Stimulated activated CD8-positive, alpha-beta memory T cell treated with anti-CD3 and anti-CD28 coated beads, Interleukin-2, amount 100 ng/mL, for 1 hour (primary cell): ENCODE data around the gene STK32C.
"Not testable (repeated sequence)": the region's sequence is repeated elsewhere in the genome, so short reads cannot be mapped to it uniquely, and the experiment has no call there.

Experiments
- DNase-seq, 2 donors: peaks; one replicate each; pipeline ENCODE4 v3.0.0-alpha.2; 2020; ENCODE audit warnings: low read depth in 2 of 2

STK32C gene

DNA sequence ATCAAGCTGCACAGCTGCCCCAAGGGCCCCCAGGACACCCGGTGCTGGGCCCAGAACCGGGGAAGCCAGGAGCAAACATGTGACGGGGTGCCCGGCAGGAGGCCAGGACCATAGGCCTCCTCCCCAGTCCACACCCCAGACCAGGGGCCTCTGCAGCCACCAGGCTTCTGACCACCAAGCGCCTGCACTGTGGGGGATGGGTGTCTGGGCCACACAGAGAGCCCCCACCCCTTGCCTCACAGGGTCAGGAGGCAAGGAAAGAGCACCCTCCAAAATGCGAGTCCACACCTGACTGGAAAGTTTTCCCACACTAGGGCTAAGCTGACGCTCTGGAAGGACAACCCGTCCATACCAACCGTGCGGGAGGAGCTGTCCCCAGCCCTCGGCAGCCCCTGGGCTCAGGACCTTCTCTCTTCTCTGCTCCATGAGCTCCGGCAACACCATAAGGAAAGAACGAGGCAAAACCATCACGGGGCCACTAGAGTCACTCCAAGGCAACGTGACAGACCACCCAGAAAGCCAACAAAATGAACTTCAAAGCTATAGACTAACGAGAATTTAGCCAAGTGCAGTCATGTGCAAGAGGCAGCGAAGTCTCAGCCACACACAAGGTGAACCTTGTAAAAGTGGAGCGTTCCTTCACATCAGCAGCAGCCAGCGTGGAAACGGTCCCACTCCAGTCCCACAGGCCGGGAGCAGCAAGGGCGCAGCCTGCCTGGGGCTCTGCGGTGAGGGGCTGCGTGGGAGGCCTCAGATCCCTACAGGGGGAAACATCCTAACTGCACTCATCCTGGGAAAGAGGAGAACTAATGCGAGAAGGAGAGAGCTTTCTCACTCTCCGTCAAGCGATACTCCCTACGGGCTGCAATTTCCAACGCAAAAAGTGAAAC, 5.1 kb downstream of the STK32C start:
- no peak for DNase-seq

DNA sequence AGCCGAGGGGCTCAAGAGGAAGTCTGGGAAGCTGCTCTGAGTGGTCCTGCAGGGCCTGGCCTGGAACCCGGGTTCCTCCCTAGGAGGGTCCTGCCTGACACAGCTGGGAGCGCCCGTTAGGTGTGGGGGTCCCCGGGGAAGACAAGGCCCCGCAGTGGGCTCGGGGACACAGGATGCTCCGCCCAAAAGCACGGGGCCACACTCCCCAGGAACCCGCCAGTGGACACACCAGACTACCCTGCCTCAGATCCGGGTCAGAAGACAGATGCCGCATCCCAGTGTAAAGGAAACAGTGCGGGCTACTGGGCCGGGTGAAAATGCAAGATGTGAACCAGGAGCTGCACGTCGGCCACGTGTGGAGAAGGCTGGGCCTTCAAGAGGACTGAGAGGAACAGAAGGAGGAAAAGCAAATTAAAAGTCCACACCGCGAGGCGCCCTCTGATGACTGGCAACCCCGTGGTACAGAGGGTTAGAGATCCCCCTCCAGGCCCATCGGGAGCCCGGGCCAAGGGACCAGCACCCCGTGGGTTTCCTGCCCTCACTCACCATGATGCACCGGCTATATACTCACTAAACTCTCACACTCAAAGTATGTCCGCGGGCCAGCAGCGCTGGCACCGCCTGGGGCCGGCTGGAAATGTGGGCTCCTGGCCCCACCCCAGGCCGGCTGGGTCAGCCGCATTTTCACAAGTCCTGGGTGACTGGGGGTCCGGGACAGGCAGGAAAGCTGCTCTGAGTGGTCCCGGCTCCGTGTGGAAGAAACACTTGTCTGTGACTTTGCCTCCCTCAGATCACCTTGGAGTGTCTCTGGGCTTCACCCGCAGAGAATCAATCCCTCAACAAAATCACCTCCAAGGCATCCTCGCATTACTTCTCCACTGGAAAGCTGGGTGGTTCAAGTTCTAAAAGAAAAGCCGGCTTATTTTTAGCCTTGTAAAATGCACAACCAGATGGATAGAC, 6.1 kb downstream of the STK32C start:
- DNase-seq = no peak

DNA sequence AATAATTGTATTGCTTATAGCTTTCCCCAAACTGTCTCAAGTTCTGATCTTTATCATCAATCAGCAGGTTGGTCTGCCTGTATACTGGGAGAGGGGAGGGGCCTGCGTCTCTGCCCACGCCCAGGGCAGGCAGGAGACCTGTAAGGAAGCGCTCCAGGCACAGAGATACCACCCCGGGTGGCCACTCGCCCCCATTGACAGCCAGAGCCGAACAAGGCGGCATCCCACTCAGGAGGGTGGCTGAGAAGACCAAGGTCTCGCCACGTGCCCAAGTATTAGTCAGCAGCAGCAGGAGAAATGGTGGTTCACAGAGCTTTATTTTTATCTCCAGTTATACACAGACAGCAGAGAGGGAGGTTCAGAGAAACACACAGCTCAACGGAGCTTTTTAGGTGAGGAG, 7.2 kb downstream of the STK32C start:
- no peak for DNase-seq

DNA sequence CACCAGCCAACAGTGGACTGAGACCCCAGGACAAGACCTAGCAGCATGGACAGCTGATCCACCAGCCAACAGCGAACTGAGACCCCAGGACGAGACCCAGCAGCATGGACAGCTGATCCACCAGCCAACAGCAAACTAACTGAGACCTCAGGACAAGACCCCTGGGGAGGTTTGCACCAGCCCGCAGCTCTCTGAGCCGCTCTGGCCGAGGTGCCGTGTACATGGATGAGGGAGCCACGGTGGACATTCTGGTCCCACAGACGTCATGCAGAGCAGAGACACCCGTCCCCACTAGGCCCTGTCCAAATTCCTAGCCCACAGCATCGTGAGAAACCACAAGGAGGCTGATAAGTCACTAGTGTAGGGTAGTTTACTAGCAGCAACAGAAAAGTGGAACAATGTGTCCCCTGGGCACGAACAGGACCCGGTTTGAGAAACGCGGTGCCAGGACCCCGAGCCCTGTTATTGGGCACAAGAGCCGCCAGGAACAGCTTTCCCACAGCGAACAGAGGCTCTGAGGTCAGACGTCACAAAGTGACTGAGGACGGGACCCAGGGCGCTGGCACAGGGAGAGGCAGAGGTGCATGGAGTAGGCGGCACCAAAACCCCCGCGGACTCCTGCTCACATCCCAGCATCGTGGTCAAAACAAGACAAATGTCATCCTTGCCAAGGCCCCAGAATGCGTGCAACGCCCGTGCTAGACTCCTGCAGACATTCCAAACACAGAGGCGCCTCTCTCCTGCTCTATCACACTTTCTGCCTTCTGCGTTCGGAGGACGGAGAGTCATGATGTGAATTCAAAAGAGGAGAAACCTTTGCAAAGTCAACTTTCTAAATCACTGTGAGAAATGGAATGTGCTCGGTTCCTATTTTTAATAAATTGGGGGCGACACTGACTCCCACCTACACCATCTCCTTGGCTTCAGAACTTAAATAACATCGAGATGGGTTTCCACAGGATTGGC, 8.1 kb downstream of the STK32C start:
- DNase-seq = no peak

DNA sequence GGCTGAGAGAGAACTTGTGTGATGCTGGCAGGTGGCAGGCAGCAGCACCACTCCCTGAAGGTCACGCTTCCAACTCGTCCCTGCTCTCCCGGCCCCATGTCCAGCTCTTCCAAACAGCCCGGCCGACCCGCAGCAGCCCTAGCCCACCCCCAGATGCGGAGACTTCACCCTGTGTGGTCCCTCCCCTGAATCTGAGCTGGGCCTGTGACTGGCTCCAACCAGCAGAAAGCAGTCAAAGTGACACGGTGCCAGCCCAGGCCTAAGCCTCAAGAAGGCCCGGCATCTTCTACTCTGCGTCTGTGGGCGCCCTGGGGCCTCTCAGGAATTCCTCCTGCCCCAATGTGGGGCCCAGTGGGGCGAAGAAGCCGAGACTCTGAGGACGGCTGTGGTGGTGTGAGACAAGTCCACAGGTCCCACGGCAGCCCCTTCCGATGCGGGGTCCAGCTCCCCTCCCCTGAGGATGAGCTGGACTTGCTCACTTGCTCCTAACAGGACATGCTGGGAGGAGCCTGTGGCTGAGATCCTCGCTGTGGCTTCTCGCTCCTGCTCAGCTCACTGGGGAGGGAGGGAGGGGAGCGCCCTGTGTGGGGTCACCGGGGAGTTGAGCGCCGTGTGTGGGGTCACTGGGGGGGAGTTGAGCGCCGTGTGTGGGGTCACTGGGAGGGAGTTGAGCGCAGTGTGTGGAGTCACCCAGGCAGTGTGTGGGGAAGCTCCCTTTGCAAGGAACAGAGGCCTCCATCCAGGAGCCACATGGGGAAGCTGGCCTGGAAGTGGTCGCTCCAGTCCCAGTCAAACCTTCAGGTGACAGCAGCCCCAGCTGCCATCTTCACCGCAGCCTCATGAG, 9.5 kb downstream of the STK32C start:
- no peak for DNase-seq

DNA sequence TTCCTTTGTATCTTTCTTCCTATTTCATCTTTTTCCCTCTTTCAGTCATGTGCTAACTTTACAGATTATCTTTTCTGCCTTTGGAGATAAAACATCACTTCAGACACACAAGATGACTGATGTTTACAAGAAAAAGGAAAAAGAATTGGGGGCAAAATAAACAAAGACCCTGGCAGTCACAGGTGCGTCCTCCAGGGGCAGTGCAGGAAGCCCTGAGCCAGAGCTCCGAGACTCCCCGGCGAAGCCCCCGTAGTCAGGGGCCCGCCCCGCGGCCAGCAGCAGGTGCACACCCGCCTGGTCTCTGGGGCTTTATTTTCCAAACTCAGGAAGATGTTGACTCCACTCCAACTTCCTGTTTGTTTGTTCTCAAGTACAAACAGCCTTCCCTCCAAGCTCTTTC, 10.2 kb downstream of the STK32C start:
- DNase-seq = no peak

DNA sequence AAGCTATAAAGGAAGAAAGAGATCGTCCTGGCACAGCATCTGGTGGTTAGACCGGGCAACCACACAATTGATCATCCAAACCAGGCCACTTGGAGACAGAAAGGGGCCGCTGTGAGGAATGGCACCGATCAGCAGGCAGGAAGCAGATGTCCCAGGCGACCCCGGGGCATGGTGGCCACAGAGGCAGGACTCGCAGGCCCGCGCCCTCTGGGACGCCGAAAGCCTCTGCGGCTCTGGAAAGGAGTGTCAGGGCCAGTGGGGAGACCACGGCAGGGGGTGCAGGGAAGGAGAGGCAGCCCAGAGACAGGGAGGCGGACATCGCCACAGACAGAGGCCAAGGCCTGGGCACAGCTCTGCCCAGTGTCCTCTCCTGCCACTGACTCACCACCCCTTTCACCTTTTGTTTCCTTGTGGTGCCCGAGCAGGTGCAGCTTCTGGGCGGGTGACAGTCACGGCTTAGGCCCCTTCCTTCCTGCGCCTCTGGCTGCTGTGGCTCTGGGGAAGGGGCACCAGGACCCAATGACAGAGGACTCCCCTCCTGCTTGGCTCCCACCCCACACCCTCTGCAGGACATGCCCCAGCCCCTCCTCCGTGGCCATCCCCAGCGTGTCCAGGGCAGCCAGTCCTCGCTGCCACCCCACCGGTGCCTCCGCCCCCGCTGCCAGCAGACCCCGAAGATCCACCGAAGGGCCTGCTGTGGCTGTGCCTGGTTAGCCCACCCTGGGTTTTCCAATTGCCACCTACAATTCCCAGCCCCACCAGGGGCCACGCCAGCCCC, 10.9 kb downstream of the STK32C start:
- DNase-seq = no peak

DNA sequence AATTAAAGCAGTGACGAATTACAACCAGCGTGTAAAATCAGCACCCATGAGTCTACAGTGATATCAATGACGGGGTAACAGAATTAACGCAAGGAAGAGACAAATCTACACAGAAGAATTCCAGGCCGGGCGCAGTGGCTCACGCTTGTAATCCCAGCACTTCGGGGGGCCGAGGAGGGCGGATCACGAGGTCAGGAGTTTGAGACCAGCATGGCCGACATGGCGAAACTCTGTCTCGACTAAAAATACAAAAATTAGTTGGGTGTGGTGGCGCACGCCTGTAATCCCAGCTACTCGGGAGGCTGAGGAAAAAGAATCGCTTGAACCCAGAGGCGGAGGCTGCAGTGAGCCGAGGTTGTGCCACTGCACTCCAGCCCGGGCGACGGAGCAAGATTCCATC, 12.3 kb downstream of the STK32C start:
- not testable (repeated sequence) for DNase-seq

DNA sequence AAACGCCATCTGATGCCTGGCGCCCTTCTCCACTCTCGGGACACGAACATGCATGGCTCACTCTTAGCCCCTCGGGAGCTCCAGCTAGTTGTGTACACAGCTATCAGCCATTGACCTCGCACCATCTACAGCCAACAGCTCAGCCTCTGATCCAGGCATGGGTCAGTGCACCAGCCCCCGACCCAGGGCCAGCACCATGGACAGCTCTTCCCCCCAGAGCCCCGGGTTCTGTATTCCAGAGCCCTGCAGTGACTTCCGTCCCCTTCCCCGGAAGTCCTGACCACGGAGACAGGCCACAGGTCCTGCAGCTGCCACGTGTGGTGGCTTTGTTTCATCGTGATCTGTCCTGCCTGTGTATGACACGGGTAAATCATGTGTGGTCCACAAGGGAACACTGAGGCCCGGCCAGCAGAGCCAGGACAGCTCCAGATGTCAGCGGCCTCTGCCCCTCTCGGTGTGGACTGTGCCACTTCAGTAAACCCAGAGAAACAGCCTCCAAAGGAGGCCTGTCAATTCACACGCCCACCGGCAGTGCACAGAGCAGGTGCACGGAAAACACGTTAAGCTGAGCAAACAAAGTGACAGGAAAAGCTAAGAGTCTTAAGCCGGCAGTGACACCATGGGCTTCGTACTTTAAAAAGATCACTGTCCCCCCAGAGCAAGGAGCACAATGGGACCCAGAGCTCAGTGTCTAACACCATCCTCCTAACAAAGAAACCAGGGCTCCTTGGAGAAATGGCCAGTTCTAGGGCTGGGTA, 13.0 kb downstream of the STK32C start:
- DNase-seq = no peak

DNA sequence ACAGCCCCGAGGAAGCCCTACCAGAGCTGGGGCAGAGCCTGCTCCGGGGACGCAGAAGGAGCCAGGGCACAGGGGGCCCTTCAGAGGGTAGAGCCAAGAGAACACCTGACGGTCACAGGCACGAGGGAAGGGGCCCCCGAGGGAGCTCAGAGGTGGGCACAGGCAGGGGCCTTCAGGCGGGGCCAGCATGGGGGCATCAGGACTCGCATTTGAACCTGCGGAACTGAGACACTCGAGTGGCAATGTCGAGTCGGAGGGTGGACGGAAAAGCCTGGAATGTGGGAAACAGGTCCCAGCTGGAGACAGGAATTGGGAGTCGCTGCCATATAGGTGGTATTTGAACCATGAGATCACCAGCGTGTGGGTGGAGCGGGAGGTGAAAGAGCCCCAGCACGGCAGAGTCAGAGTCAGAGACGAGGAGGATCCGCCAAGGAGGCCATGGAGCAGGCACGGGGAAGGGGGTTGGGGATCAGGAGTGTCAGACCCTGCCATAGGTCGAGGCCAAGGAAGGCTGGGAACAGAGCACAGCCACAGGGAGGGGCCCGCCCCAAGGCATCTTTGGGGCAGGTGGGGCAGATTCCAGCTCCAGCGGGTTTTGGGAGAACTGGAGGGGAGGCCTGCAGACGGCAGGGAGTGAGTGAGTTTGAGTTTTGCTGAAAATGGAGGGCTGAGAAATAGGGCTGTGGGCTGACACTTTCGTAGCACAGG, 13.8 kb downstream of the STK32C start:
- no peak for DNase-seq

DNA sequence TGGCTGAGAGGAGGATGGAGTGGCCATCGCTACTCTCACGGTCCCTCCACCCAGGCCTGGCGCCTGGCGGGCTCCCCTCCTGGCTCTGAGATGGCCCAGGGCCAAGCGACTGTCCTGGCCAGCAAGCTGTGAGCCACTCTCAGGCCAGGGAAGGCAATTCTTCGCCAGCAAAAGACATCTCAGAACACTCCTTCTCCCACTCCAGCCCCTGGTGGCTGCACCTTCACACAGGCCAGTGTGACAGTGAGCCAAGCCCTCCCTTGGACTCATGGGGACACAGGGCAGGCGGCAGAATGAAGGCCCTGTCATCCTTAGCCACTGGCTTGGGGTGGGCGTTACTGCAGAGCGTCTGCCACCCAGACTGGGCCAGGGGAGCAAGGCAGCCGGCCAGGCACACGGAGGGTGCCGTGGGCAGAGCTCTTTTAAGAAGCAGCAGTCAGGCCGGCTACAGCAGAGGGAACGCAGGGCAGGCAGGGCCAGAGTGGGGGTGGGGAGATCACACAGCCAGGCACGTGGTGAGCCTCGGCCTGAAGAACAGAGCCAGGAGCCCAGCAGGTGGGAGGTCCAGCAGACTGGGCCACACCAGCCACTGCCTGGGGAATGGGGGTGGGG, 14.4 kb downstream of the STK32C start:
- no peak for DNase-seq

DNA sequence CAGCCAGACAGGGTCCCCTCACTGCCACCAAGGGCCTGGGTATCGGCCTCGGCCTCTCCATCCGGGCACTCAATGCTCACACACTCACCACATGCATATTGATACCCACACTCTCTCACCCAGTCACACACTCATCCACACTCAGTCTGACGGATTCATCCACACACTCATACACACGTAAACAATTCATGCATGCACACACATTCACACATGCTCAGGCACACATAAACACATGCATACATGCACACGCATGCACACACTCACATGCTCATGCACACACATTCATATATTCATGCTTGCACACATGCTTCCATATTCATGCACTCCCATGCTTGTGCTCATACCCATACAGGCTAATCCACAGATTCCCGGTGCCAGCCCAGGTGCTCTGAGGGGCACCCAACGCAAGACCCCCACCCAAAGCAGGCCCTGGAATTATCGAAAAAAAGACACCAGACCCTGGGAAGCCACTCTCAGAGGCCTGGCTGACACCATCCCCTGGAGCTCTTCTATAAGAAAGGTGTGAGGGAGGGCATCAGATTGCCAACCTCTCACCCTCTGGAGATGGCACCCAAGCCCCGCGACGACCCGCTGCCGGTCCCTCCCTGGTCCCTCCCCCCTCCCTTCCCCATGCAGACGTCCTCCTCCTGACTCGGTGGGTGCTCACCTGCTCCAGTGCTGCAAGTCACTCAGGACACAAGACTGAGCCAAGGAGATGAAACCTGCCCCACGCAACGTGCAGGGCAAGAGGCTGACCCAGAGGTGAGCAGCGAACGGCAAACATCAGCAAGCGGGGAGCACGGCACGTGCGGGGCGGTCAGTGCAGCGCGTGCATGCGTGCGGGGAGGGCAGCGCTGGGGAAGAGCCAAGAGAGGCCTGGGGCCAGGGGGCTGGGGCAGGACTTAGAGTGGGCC, 15.2 kb downstream of the STK32C start:
- no peak for DNase-seq

DNA sequence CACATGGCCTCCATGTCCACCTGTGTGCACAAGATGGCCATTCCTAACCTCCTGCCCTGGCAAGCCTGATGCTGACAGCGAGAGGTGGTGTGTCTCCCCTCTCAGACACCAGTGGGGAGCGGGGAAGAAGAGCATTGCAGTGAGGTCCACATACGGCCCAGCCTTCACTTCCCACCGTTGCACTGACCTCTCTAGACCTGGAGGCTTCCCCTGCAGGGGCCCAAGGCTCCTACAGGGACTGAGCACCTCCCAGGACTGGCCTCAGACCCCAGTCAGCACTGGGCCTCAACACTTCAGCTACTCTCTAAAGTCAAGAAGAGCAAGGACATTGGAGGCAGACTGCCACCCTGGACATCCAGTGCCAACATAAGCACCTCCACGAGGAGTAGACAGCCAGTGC, 15.9 kb downstream of the STK32C start:
- DNase-seq = no peak

DNA sequence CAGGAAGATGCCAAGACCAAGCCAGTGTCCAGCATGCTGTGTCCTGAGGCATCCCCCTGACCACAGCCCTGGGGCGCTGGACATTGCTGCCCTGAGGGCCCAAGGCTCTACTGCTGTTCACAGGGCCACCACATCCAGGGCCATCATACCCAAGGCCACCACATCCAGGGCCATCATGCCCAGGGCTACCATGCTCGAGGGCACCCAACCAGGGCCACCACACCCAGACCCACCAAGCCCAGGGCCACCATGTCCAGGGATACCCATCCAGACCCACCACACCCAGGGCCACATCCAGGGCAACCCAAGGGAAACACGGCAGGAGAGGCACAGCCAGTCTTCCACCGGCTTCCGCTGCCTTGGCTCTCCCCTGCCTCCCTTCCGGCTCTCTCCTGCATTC, 17.1 kb downstream of the STK32C start:
- DNase-seq = no peak

DNA sequence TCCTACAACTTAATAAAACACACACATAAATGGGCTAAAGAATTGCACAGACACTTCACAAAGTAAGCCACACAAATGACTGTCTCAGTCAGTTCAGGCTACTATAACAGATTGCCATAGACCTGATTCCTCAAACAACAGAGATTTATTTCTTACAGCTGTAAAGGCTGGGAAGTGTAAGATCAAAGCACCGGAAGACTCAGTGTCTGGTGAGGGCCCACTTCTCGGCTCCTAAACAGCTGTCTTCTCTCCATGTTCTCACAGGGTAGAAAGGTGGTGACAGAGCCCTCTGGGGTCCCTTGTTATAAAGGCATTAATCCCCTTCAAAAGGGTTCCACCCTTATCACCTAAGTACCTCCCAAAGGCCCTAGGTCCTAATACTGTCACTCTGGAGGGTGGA, 18.3 kb downstream of the STK32C start:
- DNase-seq = no peak

DNA sequence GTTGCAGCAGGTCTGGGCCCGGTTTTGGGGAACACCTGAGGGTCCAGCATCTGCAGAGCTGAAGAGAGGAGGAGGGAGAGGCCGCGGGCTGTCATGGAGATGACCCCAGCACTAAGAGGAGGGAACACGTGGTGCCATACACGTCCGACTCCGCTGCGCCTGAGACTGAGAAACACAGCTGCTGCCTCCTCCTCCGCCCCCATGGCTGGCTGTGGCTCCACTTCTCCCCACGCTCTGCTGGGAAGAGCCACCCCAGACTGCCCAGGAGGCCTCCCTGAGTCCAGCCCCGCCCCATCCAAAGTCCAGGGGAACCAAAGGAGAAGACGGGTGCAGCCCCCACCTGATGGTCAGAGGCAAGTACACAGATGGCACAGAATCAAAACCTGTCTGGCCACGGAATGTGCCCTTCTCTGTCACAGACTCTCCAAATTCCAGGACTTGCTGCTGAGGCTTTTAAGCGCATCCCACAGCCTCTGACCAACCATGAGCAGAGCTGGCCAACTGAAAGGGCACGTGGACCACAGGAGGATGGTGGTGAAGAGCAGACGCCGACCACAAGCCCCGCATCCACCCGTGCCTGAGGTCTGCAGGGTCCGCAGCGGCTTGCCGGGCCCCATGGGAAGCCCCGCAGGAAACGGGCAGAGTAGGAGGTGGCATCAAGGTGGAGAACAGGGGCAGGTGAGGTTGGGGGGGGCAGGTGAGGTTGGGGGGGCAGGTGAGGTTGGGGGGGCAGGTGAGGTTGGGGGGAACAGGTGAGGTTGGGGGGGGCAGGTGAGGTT, 24.0 kb downstream of the STK32C start:
- no peak for DNase-seq
